WTC11 (cell line): ENCODE results near the gene NATD1.

Experiments used
- FOXP1 ChIP-seq: sonication (generic); formaldehyde crosslinking; IDR thresholded peaks from 2 replicates; pipeline ENCODE4 v1.8.0; 2022; ENCODE audit warnings: missing genetic modification reagents, mild to moderate bottlenecking, moderate library complexity, borderline replicate concordance
- JUN ChIP-seq: sonication (generic); formaldehyde crosslinking; IDR thresholded peaks from 2 replicates; pipeline ENCODE4 v1.8.0; 2023; ENCODE audit warnings: mild to moderate bottlenecking, missing genetic modification reagents
- TP53 ChIP-seq: sonication (generic); formaldehyde crosslinking; IDR thresholded peaks from 2 replicates; pipeline ENCODE4 v1.8.1; 2023; ENCODE audit warnings: mild to moderate bottlenecking, missing genetic modification reagents
- ZBTB21 ChIP-seq: sonication (generic); formaldehyde crosslinking; IDR thresholded peaks from 2 replicates; pipeline ENCODE4 v1.8.1; 2023; ENCODE audit warnings: mild to moderate bottlenecking, missing genetic modification reagents, borderline replicate concordance
- TF ChIP-seq, protein P1 (sequence below): fragments of 200-600 bp; IDR thresholded peaks from 2 replicates; pipeline ENCODE4 v1.8.0; 2022; ENCODE audit warnings: antibody characterized with exemption
- TF ChIP-seq, protein P2 (sequence below): fragments of 250-450 bp; sonication (Bioruptor Pico); IDR thresholded peaks from 2 replicates; pipeline ENCODE4 v1.9.0; 2021; ENCODE audit warnings: mild to moderate bottlenecking
- TF ChIP-seq, protein P3 (sequence below): sonication (generic); formaldehyde crosslinking; IDR thresholded peaks from 2 replicates; pipeline ENCODE4 v1.8.0; 2023; ENCODE audit warnings: missing genetic modification reagents

DNA sequence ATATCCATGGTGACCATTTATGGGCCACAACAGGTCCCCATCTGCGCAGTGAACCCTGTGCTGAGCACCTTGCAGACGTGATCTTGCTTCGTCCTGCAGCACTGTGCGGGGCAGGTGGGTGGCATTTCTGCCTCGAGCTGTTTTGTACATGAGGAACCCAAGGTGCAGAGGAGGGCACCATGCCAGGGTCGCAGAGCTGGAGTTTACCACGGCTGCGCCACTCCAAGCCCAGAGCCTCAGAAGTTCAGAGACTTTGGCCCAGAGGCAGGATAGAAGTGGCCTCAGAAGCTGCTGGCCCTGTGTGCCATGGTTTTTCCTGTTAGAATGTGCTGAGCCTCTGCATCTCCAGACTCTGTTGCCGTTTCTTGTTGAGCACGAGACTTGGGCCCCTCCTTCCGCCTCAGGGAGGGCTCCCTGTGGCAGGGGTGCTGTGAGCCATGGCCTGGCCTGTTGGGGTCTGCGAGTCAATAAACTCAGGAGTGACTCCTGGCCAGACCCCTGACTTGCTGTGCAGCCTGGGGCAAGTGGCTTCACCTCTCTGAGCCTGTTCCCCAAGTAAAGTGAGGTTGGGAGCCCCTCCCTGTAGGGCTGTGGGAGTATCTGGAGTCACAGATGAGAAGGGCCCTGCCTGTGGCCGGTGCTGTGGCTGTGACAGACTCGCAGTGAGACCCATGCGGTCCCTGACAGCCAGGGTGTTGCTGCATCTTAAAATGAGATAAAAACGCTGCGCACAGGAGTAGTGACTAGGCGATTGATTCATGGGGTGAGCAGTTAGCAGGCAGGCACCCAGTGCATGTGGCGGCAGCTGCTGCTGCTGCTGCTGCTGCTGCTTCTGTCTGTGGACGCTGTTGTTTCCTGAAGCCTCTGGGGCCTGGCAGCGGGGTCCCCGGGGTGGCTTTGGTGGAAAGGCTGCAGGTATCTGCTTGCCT lies 43.2 kb upstream of the NATD1 start:
- no peak for TF ChIP-seq FOXP1 (CRISPR knock-in tag)
- TF ChIP-seq ZBTB21: no peak
- no peak for TF ChIP-seq TP53 (CRISPR knock-in tag)
- TF ChIP-seq, protein P1, sequence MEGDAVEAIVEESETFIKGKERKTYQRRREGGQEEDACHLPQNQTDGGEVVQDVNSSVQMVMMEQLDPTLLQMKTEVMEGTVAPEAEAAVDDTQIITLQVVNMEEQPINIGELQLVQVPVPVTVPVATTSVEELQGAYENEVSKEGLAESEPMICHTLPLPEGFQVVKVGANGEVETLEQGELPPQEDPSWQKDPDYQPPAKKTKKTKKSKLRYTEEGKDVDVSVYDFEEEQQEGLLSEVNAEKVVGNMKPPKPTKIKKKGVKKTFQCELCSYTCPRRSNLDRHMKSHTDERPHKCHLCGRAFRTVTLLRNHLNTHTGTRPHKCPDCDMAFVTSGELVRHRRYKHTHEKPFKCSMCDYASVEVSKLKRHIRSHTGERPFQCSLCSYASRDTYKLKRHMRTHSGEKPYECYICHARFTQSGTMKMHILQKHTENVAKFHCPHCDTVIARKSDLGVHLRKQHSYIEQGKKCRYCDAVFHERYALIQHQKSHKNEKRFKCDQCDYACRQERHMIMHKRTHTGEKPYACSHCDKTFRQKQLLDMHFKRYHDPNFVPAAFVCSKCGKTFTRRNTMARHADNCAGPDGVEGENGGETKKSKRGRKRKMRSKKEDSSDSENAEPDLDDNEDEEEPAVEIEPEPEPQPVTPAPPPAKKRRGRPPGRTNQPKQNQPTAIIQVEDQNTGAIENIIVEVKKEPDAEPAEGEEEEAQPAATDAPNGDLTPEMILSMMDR: no peak
- TF ChIP-seq, protein P2, sequence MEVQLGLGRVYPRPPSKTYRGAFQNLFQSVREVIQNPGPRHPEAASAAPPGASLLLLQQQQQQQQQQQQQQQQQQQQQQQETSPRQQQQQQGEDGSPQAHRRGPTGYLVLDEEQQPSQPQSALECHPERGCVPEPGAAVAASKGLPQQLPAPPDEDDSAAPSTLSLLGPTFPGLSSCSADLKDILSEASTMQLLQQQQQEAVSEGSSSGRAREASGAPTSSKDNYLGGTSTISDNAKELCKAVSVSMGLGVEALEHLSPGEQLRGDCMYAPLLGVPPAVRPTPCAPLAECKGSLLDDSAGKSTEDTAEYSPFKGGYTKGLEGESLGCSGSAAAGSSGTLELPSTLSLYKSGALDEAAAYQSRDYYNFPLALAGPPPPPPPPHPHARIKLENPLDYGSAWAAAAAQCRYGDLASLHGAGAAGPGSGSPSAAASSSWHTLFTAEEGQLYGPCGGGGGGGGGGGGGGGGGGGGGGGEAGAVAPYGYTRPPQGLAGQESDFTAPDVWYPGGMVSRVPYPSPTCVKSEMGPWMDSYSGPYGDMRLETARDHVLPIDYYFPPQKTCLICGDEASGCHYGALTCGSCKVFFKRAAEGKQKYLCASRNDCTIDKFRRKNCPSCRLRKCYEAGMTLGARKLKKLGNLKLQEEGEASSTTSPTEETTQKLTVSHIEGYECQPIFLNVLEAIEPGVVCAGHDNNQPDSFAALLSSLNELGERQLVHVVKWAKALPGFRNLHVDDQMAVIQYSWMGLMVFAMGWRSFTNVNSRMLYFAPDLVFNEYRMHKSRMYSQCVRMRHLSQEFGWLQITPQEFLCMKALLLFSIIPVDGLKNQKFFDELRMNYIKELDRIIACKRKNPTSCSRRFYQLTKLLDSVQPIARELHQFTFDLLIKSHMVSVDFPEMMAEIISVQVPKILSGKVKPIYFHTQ (CRISPR knock-in tag): no peak
- TF ChIP-seq JUN (CRISPR knock-in tag): no peak
- TF ChIP-seq, protein P3, sequence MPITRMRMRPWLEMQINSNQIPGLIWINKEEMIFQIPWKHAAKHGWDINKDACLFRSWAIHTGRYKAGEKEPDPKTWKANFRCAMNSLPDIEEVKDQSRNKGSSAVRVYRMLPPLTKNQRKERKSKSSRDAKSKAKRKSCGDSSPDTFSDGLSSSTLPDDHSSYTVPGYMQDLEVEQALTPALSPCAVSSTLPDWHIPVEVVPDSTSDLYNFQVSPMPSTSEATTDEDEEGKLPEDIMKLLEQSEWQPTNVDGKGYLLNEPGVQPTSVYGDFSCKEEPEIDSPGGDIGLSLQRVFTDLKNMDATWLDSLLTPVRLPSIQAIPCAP: no peak
